ENCODE results near the gene PHACTR1. TPM values are rescaled to one million over a fixed set of nuclear protein-coding genes. Genes with fewer than 3 reads are reported as not detected.

The PHACTR1 gene
- polyA plus RNA-seq, 1 of the 3 experiments (the other 2 are of a cell fraction): 0.12 TPM

DNA sequence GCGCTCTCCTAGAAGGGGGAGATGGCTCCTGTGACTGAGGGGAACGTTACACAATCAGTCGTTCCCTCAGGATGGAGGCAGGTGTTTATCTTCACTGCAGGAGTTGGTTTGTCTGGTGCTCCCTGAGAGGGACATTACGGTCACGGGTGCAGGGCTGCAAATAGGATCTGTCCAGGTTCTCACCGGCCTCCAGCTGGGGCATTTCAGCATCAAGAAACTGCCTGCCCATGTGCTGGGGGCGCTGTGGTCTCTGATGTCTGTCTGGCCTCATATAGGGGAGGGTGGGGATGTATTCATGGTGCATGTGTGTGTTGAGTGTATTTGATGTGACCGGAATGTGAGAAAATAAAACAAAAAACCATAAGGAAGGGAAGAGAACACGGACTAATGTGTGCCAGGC lies 534.7 kb downstream of the PHACTR1 start:
- POLR2A ChIA-PET: no interaction called here
- CTCF ChIA-PET: interaction anchor here (0.8 kb wide), 1 partner anchor 324 kb away, joined by 3 read pairs; the partner anchor contains the start of gene SIRT5
- H3F3A ChIP-seq (replicated peaks; ENCODE audit: insufficient read depth): no peaks in the 10 kb centered on the region

DNA sequence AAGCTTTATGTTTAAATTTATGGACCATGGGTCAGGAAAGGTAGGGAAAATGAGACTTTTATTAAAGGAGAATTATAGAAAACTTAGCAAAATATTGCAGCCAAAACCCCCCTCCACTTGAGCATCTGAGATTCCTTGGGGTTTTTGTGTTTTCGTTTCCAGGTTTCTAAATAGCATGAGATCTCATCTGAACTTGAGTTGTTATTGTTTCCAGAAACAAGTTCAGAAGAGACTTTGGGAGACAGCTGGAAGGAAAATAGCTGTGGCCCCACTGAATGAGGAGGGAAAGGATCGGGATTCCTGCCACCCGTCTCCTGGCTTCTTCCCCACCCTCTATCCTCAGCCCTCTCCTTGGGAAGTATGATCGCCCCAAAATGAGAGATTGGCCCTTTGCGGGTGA lies 536.2 kb downstream of the PHACTR1 start:
- no peaks in the 10 kb centered on the region for H3K79me2 ChIP-seq (ENCODE audit: insufficient read depth)
- H4K20me1 ChIP-seq (ENCODE audit: insufficient read depth): no peaks in the 10 kb centered on the region
- no peaks in the 10 kb centered on the region for H3K9me2 ChIP-seq
- H3K27ac ChIP-seq (ENCODE audit: low read depth in 2 of 2, low read length in 1 of 2): no peak overlapping the region
- H3K9me3 ChIP-seq: no peaks in the 10 kb centered on the region
- no peaks in the 10 kb centered on the region for H3K36me3 ChIP-seq (replicated peaks in 1 of 2; ENCODE audit: control insufficient read depth in 1 of 2, insufficient read depth in 2 of 2, low read length in 1 of 2)
- no peak overlapping the region for H3K9ac ChIP-seq
- no peak overlapping the region for H3K4me2 ChIP-seq
- ChIA-PET CTCF (no interaction called here), POLR2A (no interaction called here)
- no peak overlapping the region for H2AFZ ChIP-seq (ENCODE audit: low read depth)
- no peaks in the 10 kb centered on the region for H3K27me3 ChIP-seq (ENCODE audit: insufficient read depth)
- no peaks in the 10 kb centered on the region for H3F3A ChIP-seq (replicated peaks; ENCODE audit: insufficient read depth)
- 56% methylated on average over 5 of the region's 5 CpGs for WGBS (ENCODE audit: low lambda C conversion rate)
- no peak overlapping the region for H3K4me3 ChIP-seq (ENCODE audit: low read depth in 2 of 2, low read length in 1 of 2)
- no peak for DNase-seq
- peaks cover 0 to 5% of the 10 kb centered on the region in 2 experiments; a peak in 1 of 4 replicates for H3K4me1 ChIP-seq (ENCODE audit: control insufficient read depth in 1 of 2, insufficient read depth in 2 of 2, low read depth in 1 of 2, low read length in 1 of 2)
- TF ChIP-seq, protein P1, sequence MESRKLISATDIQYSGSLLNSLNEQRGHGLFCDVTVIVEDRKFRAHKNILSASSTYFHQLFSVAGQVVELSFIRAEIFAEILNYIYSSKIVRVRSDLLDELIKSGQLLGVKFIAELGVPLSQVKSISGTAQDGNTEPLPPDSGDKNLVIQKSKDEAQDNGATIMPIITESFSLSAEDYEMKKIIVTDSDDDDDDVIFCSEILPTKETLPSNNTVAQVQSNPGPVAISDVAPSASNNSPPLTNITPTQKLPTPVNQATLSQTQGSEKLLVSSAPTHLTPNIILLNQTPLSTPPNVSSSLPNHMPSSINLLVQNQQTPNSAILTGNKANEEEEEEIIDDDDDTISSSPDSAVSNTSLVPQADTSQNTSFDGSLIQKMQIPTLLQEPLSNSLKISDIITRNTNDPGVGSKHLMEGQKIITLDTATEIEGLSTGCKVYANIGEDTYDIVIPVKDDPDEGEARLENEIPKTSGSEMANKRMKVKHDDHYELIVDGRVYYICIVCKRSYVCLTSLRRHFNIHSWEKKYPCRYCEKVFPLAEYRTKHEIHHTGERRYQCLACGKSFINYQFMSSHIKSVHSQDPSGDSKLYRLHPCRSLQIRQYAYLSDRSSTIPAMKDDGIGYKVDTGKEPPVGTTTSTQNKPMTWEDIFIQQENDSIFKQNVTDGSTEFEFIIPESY (IDR thresholded peaks at IDR 0.05; ENCODE audit: borderline replicate concordance, low read depth): no peak
- TF ChIP-seq, protein P2, sequence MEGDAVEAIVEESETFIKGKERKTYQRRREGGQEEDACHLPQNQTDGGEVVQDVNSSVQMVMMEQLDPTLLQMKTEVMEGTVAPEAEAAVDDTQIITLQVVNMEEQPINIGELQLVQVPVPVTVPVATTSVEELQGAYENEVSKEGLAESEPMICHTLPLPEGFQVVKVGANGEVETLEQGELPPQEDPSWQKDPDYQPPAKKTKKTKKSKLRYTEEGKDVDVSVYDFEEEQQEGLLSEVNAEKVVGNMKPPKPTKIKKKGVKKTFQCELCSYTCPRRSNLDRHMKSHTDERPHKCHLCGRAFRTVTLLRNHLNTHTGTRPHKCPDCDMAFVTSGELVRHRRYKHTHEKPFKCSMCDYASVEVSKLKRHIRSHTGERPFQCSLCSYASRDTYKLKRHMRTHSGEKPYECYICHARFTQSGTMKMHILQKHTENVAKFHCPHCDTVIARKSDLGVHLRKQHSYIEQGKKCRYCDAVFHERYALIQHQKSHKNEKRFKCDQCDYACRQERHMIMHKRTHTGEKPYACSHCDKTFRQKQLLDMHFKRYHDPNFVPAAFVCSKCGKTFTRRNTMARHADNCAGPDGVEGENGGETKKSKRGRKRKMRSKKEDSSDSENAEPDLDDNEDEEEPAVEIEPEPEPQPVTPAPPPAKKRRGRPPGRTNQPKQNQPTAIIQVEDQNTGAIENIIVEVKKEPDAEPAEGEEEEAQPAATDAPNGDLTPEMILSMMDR (IDR thresholded peaks at IDR 0.05): no peak
- TF ChIP-seq TCF12 (IDR thresholded peaks at IDR 0.05) (no peak), RAD21 (IDR thresholded peaks at IDR 0.05; ENCODE audit: low read length) (no peak), NRF1 (IDR thresholded peaks at IDR 0.05; ENCODE audit: low read depth, low read length) (no peak), YY1 (IDR thresholded peaks at IDR 0.05; ENCODE audit: low read depth) (no peak), JUND (IDR thresholded peaks at IDR 0.05) (no peak), SIN3A (IDR thresholded peaks at IDR 0.05; ENCODE audit: borderline replicate concordance, low read depth, low read length) (no peak)
- TF ChIP-seq, protein P3, sequence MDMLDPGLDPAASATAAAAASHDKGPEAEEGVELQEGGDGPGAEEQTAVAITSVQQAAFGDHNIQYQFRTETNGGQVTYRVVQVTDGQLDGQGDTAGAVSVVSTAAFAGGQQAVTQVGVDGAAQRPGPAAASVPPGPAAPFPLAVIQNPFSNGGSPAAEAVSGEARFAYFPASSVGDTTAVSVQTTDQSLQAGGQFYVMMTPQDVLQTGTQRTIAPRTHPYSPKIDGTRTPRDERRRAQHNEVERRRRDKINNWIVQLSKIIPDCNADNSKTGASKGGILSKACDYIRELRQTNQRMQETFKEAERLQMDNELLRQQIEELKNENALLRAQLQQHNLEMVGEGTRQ (IDR thresholded peaks at IDR 0.05; ENCODE audit: borderline replicate concordance, low read depth, low read length): no peak
- TF ChIP-seq, protein P4, sequence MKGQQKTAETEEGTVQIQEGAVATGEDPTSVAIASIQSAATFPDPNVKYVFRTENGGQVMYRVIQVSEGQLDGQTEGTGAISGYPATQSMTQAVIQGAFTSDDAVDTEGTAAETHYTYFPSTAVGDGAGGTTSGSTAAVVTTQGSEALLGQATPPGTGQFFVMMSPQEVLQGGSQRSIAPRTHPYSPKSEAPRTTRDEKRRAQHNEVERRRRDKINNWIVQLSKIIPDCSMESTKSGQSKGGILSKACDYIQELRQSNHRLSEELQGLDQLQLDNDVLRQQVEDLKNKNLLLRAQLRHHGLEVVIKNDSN (IDR thresholded peaks at IDR 0.05; ENCODE audit: borderline replicate concordance, low read depth): no peak

More for the DNA sequence above, 534.7 kb downstream of the PHACTR1 start:
- Histone ChIP-seq H3K9me3 (no peaks in the 10 kb centered on the region), H3K27ac (ENCODE audit: low read depth in 2 of 2, low read length in 1 of 2) (no peak overlapping the region), H3K4me2 (no peak overlapping the region), H3K9ac (no peak overlapping the region), H3K4me1 (ENCODE audit: control insufficient read depth in 1 of 2, insufficient read depth in 2 of 2, low read depth in 1 of 2, low read length in 1 of 2) (peaks cover 0 to 5% of the 10 kb centered on the region in 2 experiments; a peak in 1 of 4 replicates), H3K27me3 (ENCODE audit: insufficient read depth) (no peaks in the 10 kb centered on the region), H3K79me2 (ENCODE audit: insufficient read depth) (no peaks in the 10 kb centered on the region), H4K20me1 (ENCODE audit: insufficient read depth) (no peaks in the 10 kb centered on the region), H3K4me3 (ENCODE audit: low read depth in 2 of 2, low read length in 1 of 2) (no peak overlapping the region), H3K36me3 (replicated peaks in 1 of 2; ENCODE audit: control insufficient read depth in 1 of 2, insufficient read depth in 2 of 2, low read length in 1 of 2) (no peaks in the 10 kb centered on the region), H2AFZ (ENCODE audit: low read depth) (no peak overlapping the region), H3K9me2 (no peaks in the 10 kb centered on the region)
- DNase-seq: no peak
- WGBS (ENCODE audit: low lambda C conversion rate): 63% methylated on average over 9 of the region's 9 CpGs
- TF ChIP-seq, protein P5, sequence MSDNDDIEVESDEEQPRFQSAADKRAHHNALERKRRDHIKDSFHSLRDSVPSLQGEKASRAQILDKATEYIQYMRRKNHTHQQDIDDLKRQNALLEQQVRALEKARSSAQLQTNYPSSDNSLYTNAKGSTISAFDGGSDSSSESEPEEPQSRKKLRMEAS (IDR thresholded peaks at IDR 0.05; ENCODE audit: low read depth): no peak
- TF ChIP-seq, protein P2 (IDR thresholded peaks at IDR 0.05): no peak
- TF ChIP-seq RXRA (IDR thresholded peaks at IDR 0.05; ENCODE audit: borderline replicate concordance, low read depth) (no peak), YY1 (IDR thresholded peaks at IDR 0.05; ENCODE audit: low read depth) (no peak), SMC3 (IDR thresholded peaks at IDR 0.05; ENCODE audit: low read depth, low read length) (no peak), ELF1 (IDR thresholded peaks at IDR 0.05) (no peak), GATA2 (CRISPR knock-in tag; IDR thresholded peaks at IDR 0.05) (no peak), FOXM1 (IDR thresholded peaks at IDR 0.05; ENCODE audit: low read depth) (no peak)
- TF ChIP-seq, protein P1 (IDR thresholded peaks at IDR 0.05; ENCODE audit: borderline replicate concordance, low read depth): no peak

Data from SK-N-SH (cell line).